GM19455 (cell line): ENCODE data around the gene SSR1.
A peak's percentile ranks its signal among the peaks of the same experiment; 100 is the strongest.
"Not testable (repeated sequence)": the region's sequence is repeated elsewhere in the genome, so short reads cannot be mapped to it uniquely, and the experiment has no call there.

Experiments used
- ATAC-seq: cut with Tn5 transposase; IDR thresholded peaks from one replicate; pipeline ENCODE4 v1.9.1; 2021; ENCODE audit not compliant: unreplicated experiment

The SSR1 gene

DNA sequence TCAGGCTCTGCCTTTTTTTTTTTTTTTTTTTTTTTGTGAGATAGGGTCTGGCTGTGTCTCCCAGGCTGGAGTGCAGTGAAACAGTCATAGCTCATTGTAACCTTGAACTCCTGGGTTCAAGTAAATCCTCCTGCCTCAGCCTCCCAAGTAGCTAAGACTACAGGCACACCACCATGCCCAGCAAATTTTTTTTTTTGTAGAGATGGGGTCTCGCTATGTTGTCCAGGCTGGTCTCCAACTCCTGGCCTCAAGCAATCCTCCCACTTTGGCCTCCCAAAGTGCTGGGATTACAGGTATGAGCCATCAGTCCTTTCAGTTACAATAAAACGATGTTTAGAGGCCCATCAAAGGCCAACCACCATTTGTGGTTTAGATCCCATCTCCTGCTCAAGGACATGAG lies 6.4 kb upstream of the SSR1 start:
- ATAC-seq = not testable (repeated sequence)

DNA sequence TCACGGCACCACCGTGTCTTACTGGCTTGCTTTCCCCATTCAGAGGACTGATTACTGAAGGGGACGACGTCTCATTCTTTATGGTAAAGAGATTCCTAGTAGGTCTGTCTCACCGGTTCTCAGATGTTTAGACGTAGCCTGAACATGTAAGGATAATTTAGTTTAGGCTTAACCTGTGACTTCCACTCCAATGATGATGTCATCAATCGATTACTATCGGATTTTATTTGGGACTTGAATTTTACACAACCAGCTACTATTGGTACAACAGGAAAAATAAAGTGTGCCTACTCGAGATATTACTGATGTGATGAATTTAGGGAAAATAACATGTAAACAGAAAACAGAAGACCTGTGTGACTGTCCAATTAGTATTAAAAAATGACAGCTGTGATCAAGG lies 4.5 kb upstream of the SSR1 start:
- ATAC-seq = no peak

DNA sequence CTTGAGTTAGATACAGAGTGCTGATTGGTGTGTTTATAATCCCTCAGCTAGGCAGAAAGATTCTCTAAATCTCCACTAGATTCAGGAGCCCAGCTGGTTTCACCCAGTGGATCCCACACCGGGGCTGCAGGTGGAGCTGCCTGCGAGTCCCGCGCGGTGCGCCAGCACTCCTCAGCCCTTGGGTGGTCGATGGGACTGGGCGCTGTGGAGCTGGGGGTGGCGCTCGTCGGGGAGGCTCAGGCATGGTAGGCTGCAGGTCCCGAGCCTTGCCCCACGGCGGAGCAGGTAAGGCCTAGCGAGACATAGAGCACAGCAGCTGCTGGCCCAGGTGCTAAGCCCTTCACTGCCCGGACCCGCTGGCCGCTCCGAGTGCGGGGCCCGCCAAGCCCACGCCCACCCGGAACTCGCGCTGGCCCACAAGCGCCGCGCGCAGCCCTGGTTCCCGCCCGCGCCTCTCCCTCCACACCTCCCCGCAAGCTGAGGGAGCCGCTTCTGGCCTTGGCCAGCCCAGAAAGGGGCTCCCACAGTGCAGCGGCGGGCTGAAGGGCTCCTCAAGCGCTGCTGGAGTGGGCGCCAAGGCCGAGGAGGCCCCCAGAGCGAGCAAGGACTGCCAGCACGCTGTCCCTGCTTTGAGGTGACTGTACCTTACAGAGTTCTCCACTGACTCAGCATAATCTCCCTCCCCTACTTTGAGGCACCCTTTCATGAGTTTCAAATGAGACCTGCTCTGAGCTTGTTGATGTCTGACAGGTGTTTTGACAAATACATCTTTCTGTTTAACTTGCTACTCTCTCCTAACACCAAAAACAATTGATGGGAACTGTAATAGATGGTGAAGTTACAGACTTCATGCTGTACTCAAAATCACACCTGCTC lies 3.9 kb upstream of the SSR1 start:
- ATAC-seq = no peak

DNA sequence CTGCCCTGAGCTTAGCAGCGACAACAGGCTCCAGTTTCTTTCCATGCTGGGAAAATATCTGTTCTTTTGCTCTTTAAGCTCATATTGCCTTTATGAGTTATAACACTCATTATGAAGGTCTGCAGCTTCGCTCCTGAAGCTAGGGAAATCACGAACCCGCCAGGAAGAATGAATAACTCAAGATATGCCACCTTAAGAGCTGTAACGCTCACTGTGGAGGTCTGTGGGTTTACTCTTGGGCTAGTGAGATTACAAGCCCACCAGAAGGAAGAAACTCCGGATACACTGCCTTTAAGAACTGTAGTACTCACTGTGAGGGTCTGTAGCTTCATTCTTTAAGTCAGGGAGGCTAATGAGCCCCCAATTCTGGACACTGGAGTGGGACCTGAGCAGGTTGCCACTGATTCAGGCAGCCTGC lies 3.0 kb upstream of the SSR1 start:
- no peak for ATAC-seq

DNA sequence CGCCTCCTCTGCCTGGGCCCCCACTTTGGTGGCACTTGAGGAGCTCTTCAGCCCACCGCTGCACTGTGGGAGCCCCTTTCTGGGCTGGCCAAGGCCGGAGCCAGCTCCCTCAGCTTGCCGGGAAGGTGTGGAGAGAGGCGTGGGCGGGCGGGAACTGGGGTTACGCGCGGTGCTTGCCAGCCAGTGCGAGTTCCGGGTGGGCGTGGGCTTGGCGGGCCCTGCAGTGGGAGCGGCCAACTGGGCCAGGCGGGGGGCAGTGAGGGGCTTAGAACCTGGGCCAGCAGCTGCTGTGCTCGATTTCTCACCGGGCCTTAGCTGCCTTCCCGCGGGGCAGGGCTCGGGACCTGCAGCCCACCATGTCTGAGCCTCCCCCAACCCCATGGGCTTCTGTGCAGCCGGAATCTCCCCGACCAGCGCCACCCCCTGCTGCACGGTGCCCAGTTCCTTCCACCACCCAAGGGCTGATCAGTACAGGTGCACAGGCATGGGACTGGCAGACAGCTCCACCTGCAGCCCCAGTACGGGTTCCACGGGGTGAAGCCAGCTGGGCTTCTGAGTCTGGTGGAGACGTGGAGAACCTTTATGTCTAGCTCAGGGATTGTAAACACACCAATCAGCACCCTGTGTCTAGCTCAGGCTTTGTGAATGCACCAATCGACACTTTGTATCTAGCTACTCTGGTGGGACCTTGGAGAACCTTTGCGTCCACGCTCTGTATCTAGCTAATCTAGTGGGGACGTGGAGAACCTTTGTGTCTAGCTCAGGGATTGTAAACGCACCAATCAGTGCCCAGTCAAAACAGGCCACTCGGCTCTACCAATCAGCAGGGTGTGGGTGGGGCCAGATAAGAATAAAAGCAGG lies 2.3 kb upstream of the SSR1 start:
- not testable (repeated sequence) for ATAC-seq

DNA sequence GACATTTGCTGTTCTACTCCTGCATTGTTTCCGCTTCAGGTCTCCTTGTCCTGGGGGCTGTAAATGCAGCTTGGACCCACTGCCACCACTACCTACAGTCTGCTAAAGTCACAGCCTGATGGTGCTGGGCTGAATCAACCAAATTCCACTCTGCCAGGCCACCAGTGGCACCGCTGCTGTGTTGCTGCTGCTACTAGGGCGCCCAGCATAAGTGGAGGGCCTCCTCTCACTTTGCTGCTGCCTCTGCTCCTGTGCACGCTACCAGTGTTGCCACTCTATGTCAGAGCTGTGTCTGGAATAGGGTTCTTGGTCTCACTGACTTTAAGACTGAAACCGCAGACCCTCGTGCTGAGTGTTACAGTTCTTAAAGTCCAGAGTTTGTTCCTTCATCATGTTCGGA lies 1.4 kb upstream of the SSR1 start:
- no peak for ATAC-seq

DNA sequence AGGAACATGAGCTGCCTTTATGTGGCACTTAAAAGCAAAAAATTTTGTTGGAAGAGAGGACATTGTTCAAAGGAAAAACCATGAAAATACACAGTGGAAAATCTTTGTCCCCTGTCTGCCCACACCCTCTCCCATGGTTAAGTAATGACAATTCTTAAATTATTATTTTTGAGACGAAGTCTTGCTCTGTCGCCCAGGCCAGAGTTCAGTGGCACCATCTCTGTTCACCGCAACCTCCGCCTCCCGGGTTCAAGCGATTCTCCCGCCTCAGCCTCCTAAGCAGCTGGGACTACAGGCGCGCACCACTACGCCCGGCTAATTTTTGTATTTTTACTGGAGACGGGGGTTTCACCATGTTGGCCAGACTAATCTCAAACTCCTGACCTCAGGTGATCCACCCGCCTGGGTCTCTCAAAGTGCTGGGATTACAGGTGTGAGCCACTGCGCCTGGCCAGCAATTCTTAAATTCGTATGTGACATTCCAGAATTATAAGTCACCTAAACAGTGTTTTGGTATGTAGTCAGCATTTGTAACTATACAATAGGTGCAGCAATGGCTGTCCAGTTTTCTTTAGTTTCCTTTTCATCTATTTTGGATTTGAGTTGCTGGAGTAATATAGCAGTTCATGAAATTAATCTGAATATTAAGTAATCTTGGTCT lies 636 bp upstream of the SSR1 start:
- ATAC-seq = peak; percentile 0

DNA sequence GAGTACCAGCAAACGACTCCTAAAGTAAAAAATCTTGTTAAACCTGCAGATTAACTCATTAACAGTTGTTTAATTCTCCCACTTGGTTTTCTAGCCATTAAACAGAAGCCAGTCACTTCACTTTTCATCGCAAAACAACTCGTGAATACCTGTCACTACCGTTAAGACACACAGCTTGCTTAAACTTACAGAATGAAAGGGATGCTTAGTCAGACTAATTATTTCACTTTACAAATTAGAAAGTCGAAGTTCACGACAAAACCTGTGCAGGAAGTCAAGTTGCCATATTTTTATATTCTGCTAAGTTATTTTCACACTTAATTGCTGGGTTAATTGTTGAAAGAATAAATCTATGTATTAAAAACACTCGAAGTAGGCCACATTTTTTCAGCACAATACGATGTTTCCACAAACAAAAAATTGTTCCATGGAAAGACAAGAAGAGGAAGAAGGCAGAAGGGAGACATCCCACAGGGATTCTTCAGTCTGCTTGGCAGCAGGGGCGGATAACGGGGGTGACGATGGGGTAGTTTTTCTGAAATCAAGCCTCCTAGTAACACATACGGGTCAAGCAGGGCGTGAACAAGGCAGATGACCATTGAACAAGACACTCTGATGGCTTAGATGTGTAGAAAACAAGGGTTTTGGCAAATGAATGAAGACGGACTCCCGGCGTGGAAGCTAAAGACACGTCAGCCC lies 933 bp downstream of the SSR1 start:
- peak; percentile 6 for ATAC-seq

DNA sequence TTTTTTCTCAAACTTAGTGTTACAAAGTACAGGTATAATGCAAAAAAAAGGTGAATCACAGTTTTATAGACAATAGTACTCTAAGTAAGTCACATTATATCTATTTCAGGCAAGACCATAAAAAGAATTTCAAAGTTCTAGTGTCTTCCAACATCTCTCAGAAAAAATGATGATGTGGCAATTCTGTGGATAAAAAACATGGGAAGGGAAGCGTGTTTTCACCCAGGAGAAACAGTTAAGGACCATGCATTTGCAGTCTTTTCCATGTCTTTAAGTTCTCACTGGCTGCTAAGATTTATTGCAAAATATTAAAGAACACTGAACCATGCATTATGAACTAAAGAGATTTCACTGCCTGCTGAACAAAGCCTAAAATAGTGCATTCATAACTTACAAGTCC lies 1.8 kb downstream of the SSR1 start:
- no peak for ATAC-seq

DNA sequence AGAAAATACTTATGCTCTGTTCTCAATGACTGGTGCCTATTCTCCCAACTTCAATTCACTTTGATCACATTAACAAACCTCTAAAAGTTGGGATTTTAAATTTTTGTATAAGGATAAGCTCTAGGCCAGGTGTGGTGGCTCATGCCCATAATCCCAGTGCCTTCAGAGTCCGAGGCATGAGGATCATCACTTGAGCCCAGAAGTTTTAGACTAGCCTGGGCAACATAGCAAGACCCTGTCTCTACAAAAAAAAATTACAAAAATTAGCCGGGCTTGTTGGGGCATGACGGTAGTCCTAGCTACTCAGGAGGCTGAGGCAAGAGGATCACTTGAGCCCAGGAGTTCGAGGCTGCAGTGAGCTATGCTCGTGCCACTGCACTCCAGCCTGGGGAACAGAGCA lies 3.9 kb downstream of the SSR1 start:
- ATAC-seq = no peak

DNA sequence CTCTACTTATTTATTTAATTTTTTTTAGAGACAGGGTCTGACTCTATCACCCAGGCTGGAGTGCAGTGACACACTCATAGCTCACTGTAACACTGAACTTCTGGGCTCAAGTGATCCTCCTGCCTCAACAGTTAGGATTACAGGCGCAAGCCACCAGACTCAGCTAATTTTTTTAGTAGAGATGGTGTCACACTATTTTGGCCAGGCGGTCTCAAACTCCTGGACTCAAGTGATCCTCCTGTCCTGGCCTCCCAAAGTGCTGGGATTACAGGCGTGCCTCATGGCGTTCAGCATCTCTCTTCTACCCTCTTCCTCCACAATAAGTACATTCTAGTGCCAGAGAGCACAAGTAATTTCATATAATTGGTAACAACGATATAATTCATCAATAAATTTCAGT lies 5.5 kb downstream of the SSR1 start:
- ATAC-seq = no peak

DNA sequence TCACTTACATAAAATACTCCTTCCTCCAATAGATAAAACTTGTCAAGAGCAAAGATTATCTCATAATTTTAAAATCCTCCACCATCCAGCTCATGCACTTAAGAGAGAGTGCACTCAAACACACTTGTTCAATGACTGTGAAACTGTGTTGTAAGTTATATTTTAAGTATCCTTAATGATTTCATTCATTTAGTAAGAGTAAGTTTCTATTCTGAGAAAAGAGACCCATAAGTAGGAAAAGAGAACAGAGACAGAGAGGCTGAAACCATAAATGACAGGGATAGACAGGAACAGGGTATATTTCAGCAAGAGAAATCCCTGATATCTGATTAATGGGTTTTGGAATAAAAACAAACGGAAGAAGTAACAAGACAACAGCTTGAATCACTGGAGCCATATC lies 8.2 kb downstream of the SSR1 start:
- ATAC-seq = no peak

DNA sequence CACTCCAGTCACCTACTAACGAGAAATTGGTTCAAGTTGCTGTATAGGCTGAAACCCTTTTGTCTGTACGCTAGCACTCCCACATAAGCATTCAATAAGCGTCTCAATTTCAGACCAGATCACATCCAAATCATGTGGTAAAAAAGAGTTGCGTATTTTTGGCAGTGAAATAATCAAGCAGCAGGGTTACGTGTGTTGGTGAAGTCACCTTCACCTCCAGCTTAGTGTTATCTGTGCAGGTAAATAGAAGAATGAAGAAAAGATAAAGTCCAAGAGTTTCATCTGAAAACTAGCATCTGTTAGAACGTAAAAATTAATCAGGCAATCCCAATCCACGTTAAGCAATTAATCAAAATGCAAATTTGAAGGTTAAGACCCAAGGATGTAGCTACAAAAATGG lies 11.3 kb downstream of the SSR1 start:
- ATAC-seq = no peak

DNA sequence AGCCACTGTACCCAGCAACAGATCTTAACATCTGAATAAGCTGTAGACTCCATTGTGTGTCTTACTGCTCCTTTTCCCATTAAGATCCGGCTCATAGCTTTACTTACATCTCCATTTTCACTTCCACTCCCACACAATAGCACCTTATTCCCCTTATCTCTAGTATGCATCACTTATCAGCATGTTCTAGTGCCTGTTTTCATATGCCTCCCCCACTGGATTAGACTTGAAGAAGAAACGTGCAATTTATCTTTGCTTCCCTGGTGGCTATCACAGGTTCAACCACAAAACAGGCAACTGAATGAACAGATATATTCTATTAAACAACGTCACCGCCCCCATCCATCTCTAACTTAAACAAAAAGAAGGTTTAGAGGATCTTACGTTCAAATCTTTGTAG lies 12.1 kb downstream of the SSR1 start:
- no peak for ATAC-seq

DNA sequence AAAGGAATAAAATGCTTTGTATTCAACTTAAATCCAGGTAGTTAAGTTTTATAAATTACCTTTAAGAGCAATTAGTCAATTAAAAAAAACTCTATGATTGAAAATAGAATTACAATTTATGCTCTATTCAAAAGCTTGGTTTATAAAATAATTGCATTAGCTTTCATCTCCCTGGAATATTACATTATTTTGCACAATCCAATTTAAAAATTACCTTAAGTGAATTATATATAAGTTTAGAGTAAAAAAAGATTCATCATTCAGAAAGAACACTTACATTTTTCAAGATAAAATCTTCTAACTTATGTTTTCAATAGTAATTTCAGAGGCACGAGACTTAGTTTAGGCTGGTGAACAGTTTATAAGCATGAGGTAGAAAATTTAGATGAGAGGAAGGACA lies 14.9 kb downstream of the SSR1 start:
- no peak for ATAC-seq

DNA sequence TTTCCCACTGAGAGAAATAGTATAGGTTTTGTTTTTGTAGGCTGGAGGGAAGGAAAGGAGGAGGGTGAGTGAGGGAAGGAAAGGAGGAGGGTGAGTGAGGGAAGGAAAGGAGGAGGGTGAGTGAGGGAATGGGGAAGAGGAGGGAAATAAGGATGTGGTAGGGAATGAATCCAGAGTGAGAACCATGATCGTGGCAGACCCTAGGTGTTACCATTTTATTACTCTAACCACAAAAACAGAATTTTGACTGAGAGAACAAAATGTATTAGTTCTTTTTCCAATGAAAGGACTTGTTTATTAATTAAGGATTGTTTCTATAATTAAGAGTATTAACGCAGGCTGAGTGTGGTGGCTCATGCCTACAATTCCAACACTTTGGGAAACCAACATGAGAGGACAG lies 16.4 kb downstream of the SSR1 start:
- ATAC-seq = no peak

DNA sequence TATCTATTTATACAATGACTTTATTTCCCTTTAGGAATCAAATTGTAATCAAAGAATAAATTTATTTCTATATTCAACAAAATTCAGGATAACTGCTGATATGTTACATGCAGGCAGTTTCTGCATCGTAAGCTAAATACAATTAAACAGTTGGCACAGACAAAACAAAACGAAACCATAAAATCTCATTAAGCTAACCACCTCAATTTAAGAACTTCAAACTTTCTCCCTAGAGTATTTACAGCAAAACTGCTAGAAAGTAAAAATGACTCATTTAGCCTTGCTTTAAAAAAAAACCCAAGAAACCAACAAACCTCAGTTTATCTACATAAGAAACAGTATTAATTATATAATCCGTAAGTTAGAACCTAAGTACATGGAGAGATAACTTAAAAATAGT lies 17.1 kb downstream of the SSR1 start:
- ATAC-seq = no peak

DNA sequence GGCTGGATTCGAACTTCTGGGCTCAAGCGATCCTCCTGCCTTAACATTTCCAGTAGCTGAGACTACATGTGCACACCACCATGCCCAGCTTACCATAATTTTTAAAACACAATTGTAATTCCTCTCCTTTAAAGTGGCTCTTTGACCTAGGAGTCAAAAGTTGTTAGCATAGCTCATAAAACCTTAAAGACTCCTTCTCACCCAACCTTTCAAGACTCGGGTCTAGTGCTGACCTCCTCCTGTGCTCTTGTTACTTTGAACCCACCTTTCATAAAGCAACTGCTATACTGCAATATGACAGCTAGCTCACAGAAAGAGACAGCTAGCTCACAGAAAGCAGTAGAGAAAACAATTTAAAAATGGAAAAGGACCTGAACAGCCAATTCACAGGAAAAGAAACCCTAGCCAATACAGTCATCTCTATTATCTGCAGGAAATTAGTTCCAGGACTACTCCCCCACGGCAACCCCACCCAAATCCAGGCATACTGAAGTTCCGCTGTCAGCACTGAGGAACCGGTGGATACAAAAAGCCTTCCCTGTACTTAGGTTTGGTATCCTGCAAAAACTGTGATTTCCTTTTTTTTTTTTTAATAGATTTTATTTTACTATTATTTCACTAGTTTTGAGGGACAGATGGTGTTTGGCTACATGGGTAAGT lies 20.3 kb downstream of the SSR1 start:
- ATAC-seq = no peak

DNA sequence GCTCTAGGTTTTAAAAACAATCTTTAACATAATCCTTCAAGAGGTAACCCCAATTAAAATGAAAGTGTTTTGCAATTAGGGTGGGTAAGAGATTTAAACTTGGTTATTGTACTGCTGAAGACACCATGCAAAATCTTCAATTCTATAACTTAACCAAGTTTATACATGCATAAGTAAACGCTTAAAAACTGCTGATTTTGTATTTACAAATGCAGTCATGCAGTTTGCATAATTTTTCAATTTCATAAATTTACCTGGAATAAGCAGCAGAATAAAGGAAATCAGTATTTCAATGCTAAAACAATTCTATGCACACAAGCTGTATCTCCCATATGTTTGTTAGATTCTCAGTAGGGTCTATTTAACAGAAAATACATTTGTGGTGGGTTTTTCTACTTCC lies 22.9 kb downstream of the SSR1 start:
- no peak for ATAC-seq

DNA sequence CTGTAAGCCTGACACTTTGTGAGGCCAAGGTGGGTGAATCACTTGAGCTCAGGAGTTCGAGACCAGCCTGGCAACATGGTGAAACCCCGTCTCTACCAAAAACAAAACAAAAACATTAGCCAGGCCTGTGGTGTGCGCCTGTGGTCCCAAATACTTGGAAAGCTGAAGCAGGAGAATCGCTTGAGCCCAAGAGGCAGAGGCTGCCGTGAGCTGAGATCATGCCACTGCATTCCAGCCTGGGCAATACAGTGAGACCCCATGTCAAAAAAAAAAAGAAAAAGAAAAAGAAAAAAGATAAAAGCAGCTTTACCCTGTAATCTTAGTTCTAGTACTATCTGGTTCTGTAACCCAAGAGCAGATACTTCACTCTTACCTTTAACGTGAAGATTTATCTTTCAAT lies 27.6 kb downstream of the SSR1 start:
- no peak for ATAC-seq

DNA sequence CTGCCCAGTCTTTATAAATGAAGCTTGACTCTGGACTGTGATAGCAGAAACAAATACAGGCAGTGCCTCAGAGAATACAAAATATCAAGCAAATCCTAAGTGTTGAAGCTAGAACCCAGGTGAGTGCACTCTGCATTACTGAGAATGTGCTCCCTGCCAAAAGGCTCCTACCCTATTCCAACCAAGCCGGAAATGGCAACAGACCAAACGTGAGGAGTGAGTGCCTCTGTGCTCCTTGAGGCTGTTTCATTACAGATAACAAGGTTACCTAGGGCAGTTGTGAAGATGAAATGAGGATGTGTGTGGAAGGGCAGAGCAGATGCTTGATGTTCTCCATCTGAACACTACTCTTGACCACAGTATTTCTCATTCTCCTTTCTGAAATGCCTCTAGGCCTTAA lies 29.3 kb downstream of the SSR1 start:
- ATAC-seq = no peak
